ENCODE data around the gene ZFTA.
"Not testable (repeated sequence)": the region's sequence is repeated elsewhere in the genome, so short reads cannot be mapped to it uniquely, and the experiment has no call there.

GRCh38 chr11:63810383-63810782 lies 41.8 kb upstream of the ZFTA start:
- TF ChIP-seq CTCF (IDR thresholded peaks at IDR 0.05; ENCODE audit: low read depth, low read length); POLR2A (IDR thresholded peaks at IDR 0.05; ENCODE audit: extremely low read depth, insufficient read length); MYC (IDR thresholded peaks at IDR 0.05; ENCODE audit: low read depth, low read length); MAX (IDR thresholded peaks at IDR 0.05; ENCODE audit: low read depth, low read length): not testable (repeated sequence)

Measured in NB4 (cell line).